ENCODE measurements around the gene AARSD1. TPM values are rescaled to one million over a fixed set of nuclear protein-coding genes. Genes with fewer than 3 reads are reported as not detected.

AARSD1 gene
- total and polyA plus RNA-seq, 2 donors (not counting 3 experiments of a cell fraction or from before 2014, with no cell fraction given), result 42.8 to 53.2 TPM

GRCh38 chr17:42991471-42991870 lies 27.2 kb upstream of the AARSD1 start:
- H3K27ac ChIP-seq (ENCODE audit: insufficient read depth, low read depth, low read length), result no peak overlapping the region
- no peak overlapping the region for H3K9ac ChIP-seq (replicated peaks; ENCODE audit: extremely low read depth, insufficient read depth, low read length)
- dilution Hi-C loops (cut with MboI; ENCODE audit: extremely low pct_ligation_motif_present, low sequenced_read_pairs) (no loop called here), intact Hi-C loops (cut with micrococcal nuclease) (no loop called here)
- FAIRE-seq (no peak), DNase-seq (ENCODE audit: low read depth, low spot score) (no peak)
- peaks cover 20 to 25% of the 10 kb centered on the region in 2 experiments for H3K36me3 ChIP-seq (ENCODE audit: control insufficient read depth in 2 of 2, extremely low read depth in 1 of 2, insufficient read depth in 2 of 2, low read length in 2 of 2)
- BruUV-seq (replicated peaks), result no TSS peak
- no peaks in the 10 kb centered on the region for H3K9me3 ChIP-seq (replicated peaks; ENCODE audit: control insufficient read depth, insufficient read depth, low read length)
- no peak overlapping the region for H3K4me2 ChIP-seq (ENCODE audit: insufficient read depth, low read length)
- no peaks in the 10 kb centered on the region for H3K79me2 ChIP-seq (ENCODE audit: control insufficient read depth, insufficient read depth, low read length)
- H3K9me1 ChIP-seq (replicated peaks; ENCODE audit: control insufficient read depth, extremely low read depth, insufficient read depth, low read length), result no peaks in the 10 kb centered on the region
- H3K4me1 ChIP-seq (ENCODE audit: control insufficient read depth, extremely low read depth, insufficient read depth, low read length), result peaks cover 6% of the 10 kb centered on the region
- no peak overlapping the region for H2AFZ ChIP-seq (ENCODE audit: low read depth, low read length)
- H4K20me1 ChIP-seq (replicated peaks; ENCODE audit: control insufficient read depth, extremely low read depth, insufficient read depth, low read length), result no peaks in the 10 kb centered on the region
- H3K27me3 ChIP-seq (ENCODE audit: control insufficient read depth in 2 of 2, insufficient read depth in 2 of 2, low read length in 2 of 2), result no peaks in the 10 kb centered on the region
- ChIA-PET CTCF (no interaction called here), POLR2A (no interaction called here)
- TF ChIP-seq CTCF (IDR thresholded peaks at IDR 0.05; ENCODE audit: extremely low read depth in 1 of 2, insufficient read depth in 1 of 2, low read depth in 1 of 2, low read length in 2 of 2) (no peak), MAX (IDR thresholded peaks at IDR 0.05; ENCODE audit: insufficient read depth, insufficient read length) (no peak), FOS (IDR thresholded peaks at IDR 0.05; ENCODE audit: borderline replicate concordance, insufficient read depth, low read length) (no peak), POLR2A (IDR thresholded peaks at IDR 0.05; ENCODE audit: low read depth, low read length) (no peak), JUN (IDR thresholded peaks at IDR 0.05; ENCODE audit: borderline replicate concordance, insufficient read depth, insufficient read length, low read depth) (no peak), GATA2 (IDR thresholded peaks at IDR 0.05; ENCODE audit: insufficient read depth, insufficient read length, low read depth, low read length) (no peak), MYC (IDR thresholded peaks at IDR 0.05; ENCODE audit: low read depth, low read length) (no peak), EZH2 (IDR thresholded peaks at IDR 0.05; ENCODE audit: borderline replicate concordance, low read depth, low read length, severe bottlenecking) (no peak), POLR2AphosphoS5 (IDR thresholded peaks at IDR 0.05; ENCODE audit: insufficient read depth, low read depth, low read length) (no peak)
- H3K4me3 ChIP-seq (replicated peaks in 1 of 3; ENCODE audit: insufficient read depth in 1 of 3, low read depth in 1 of 3, low read length in 3 of 3), result no peak overlapping the region

Data from endothelial cell of umbilical vein (primary cell).